TTC549 (cell line): ENCODE data around the gene SNX7.

Source experiments
- FAIRE-seq: peaks from 2 replicates; lab custom pipeline; 2012; peaks lifted over from hg19 to GRCh38; lab: Jason Lieb, UNC

Gene SNX7

GRCh38 chr1:98698625-98699024 lies 37.1 kb downstream of the SNX7 start:
- FAIRE-seq: no peak

DNA sequence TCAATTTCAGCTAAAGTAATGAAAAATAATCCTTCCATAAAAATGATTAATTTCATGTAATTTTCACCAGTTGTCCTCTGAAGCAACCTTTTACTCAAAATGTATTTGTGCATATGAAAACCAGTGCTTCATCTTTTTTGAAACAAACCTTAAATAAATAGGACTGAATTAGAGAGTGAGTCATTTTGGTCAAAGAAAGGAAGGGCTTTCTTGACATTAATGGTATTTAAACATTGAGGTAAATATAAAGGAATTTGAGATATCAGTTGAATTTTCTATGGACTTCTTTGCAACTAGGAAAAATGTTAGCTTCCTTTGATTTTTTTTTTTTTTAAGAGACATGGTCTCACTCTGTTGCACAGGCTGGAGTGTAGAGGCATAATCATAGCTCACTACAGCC lies 38.7 kb downstream of the SNX7 start:
- no peak for FAIRE-seq

- no peak for FAIRE-seq
Measured at GRCh38 chr1:98702976-98703375, 41.5 kb downstream of the SNX7 start.

- no peak for FAIRE-seq
Measured at GRCh38 chr1:98704474-98704873, 43.0 kb downstream of the SNX7 start.

DNA sequence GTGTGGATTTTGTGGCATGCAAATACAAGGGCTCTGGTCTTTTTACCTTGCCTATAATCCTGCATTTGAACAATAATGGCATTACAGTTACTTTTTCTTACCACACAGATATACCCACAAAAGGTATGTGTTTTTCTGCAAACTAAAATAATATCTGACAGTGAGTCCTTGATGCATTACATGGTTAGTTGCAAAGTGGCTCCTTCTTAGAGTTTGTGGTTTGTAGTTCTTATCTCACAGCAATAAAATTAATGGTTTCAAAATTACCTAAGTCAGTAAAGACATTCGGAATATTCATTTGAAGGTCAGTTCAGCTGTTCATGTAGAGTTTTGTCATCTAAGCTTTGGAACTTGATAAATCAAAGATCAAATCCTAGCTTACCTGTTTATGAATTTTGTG lies 43.5 kb downstream of the SNX7 start:
- FAIRE-seq: no peak

GRCh38 chr1:98705591-98705990 lies 44.1 kb downstream of the SNX7 start:
- no peak for FAIRE-seq

GRCh38 chr1:98706173-98706843 lies 44.8 kb downstream of the SNX7 start:
- no peak for FAIRE-seq

GRCh38 chr1:98707556-98707955 lies 46.0 kb downstream of the SNX7 start:
- FAIRE-seq: no peak

- FAIRE-seq: no peak
Measured at GRCh38 chr1:98709906-98710305, 48.4 kb downstream of the SNX7 start.

DNA sequence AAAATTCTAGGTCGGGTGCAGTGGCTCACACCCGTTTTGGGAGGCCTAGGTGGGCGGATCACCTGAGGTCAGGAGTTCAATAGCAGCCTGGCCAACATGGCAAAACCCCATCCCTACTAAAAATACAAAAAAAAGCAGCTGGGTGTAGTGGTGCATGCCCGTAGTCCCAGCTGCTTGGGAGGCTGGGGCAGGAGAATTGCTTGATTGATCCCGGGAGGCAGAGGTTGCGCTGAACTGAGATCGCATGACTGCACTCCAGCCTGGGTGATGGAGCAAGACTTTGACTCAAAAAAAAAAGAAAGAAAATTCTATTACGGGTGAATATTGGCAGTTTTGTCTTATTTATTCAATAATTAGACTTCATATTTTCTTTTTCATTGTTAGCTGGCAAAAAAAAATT lies 62.1 kb downstream of the SNX7 start:
- no peak for FAIRE-seq

GRCh38 chr1:98732985-98733781 lies 71.7 kb downstream of the SNX7 start:
- FAIRE-seq: no peak

DNA sequence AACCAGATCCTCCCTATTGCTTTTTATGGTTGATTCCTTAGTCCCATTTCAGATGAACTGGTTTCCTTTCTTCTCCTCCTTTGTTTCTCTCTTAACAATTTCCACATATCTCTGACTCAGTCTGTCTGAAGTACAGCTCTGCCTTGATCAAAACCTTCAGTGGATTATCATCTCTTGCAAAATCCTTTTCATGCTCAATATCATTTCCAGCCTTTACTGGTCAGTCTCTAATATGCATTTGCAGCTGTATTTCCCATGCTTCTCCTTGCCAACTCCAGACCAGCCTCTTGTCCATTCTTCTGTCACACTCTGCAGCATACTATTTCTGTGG lies 72.2 kb downstream of the SNX7 start:
- FAIRE-seq: no peak

DNA sequence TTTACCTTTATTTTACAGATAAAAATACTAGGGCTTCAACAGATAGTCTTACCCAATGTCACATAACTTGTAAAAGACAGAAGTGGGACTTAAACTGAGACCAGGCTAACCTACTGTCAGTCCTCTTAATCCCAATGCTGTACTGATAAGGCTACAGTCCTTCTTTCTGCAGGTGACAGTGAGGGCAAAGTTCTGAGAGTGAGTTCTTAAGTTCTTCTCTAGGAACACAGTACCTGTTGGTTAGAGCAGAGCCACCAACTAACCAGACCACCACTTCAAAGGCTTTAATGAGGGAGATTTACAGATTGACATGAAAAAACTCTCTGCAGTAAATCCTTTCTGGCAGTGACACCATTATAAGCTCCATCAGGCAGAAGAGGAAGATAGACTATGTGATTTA lies 74.2 kb downstream of the SNX7 start:
- FAIRE-seq: no peak

DNA sequence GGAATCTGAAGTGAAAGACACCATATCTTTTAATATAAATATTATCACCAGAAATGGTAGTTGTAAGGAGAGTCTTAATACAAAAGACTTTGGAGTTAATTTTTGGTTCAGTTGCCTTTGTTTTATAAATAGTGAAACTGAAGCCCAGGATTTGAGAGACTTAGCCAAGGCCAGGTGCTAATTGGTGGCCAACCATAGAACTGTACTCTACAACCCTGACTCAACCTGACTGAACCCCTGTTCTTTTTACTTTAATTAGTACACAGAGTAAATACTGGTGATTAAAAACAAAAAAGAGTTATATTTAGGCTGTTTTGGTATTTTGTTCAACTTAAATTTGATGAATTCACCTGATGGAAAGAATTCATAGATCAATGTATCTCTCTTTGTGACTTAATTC lies 76.3 kb downstream of the SNX7 start:
- FAIRE-seq: no peak

DNA sequence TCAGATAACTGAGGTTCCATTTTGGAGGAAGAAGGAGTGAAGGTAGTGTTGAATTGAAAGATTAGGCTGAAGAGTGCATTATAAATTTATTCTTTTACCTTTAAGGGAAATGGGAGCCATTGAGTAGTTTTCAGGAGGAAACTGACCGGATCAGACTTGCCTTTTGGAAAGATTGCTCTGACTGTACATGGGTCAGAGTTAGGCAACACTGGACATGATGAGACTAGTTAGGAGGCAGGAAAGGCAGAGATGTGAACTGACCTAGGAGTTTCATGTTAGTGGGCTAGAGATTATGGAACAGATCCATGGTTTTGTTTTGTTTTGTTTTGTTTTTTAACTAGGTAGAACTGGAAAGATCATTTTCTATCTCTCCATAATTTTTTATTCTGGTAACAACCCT lies 78.2 kb downstream of the SNX7 start:
- FAIRE-seq: no peak

DNA sequence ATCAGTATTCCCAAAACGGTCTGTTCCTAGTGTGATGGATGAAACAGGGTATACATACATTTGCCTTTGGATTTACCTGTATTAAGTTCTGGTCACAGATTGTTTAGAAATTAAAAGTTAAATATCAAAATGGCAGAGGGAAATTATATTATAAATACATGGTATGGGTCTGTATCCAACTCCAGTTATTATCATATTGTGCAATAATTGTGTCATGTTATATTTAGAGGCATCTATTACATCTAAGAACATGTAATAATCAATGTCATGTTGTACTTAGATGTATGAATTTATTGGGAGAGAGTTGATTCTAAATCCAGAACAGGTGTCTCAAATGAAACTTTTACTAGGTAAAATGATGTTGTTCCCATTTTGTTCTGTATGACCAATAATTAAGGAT lies 79.6 kb downstream of the SNX7 start:
- FAIRE-seq: no peak

- peak; percentile 71 for FAIRE-seq
Measured at GRCh38 chr1:98749152-98749756, 87.7 kb downstream of the SNX7 start.

- FAIRE-seq: no peak
Measured at GRCh38 chr1:98754176-98754575, 92.7 kb downstream of the SNX7 start.

DNA sequence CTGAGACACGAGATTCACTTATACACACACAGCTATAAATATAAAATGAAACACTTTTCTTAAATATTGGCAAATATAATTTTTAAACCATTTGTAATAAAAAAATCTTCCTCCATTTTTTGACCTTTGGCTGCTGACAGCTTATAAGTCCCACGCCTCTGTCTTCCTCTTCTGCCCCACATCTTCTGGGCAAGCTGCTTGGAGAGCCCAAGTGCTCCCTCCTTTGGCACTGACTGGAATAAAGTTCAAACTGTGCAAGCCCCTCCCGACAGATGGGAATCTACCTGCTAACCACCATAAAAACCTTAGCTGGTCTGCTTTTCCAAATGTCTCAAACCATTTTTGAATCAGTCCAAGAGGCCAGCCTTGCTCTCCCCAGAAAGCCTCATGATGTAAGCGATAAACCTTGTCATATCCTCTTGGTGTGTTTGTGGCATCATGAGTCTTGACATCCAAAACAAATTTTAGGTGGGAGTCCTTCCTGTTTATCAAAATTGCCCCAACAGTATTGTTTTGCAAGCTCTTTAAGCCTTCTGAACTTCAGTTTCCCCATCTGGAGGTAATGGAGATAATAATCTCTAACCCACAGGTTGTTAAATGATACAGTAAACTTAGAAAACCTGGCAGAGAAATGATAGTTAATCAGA lies 99.8 kb downstream of the SNX7 start:
- no peak for FAIRE-seq

- no peak for FAIRE-seq
Measured at GRCh38 chr1:98763488-98764150, 102.1 kb downstream of the SNX7 start.

DNA sequence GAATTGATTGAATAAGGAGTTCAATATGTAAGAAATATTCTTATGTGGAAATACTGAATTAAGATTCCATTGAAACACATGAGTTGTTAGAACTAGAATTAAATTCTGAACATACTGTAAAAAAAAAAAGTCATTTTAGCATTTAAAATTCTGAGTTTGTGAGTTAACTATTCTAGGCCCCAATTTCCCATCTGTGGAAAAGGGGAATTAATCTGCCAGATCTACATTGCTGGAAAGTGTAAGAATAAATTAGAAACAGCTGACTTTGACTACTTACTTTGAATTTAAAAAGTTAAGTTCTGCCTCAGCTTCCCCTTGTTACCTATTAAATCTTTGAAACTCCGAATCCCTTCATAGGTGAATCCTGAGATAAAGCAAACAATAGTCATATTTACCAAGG lies 103.0 kb downstream of the SNX7 start:
- FAIRE-seq: no peak

DNA sequence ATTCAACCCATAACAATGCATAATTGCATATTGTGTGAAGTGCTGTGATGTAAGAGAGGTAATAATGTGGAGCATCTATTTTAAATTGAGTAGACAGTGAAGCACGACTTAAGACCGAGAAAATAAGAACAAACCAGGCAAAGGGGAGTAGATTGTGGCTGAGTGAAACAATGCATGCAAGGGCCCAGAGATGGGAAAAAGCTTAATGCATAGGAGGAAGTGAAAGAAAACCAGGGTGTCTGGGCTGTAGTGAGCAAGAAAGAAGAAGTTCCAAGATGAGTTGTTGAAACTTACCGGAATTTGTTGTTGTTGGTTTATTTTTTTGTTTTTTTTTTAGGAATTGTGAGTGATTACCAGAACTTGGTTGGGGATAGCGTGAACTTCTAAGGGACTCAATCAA lies 104.7 kb downstream of the SNX7 start:
- FAIRE-seq: no peak

- FAIRE-seq: no peak
Measured at GRCh38 chr1:98769162-98769561, 107.6 kb downstream of the SNX7 start.
